ENCODE results near the gene PUM1.
"Not testable (repeated sequence)": the region's sequence is repeated elsewhere in the genome, so short reads cannot be mapped to it uniquely, and the experiment has no call there.

The PUM1 gene

GRCh38 chr1:30955448-30956015 lies 110.0 kb downstream of the PUM1 start:
- no peak for DNase-seq

GRCh38 chr1:30953685-30954084 lies 111.8 kb downstream of the PUM1 start:
- DNase-seq = no peak

GRCh38 chr1:30952098-30952497 lies 113.4 kb downstream of the PUM1 start:
- no peak for DNase-seq

GRCh38 chr1:30950700-30951099 lies 114.8 kb downstream of the PUM1 start:
- no peak for DNase-seq

GRCh38 chr1:30950053-30950452 lies 115.5 kb downstream of the PUM1 start:
- no peak for DNase-seq

GRCh38 chr1:30949487-30949838 lies 116.1 kb downstream of the PUM1 start:
- not testable (repeated sequence) for DNase-seq

GRCh38 chr1:30948813-30949486 lies 116.6 kb downstream of the PUM1 start:
- DNase-seq = not testable (repeated sequence)

- DNase-seq = no peak
Measured at GRCh38 chr1:30948278-30948677, 117.2 kb downstream of the PUM1 start.

GRCh38 chr1:30947212-30947611 lies 118.3 kb downstream of the PUM1 start:
- DNase-seq = no peak

GRCh38 chr1:30942326-30942963 lies 123.1 kb downstream of the PUM1 start:
- no peak for DNase-seq

- DNase-seq = no peak
Measured at GRCh38 chr1:30940541-30940940, 125.0 kb downstream of the PUM1 start.

GRCh38 chr1:30936541-30937171 lies 128.9 kb downstream of the PUM1 start:
- no peak for DNase-seq

GRCh38 chr1:30935758-30936157 lies 129.8 kb downstream of the PUM1 start:
- DNase-seq = not testable (repeated sequence)

- DNase-seq = no peak
Measured at GRCh38 chr1:30934613-30935012, 130.9 kb downstream of the PUM1 start.

GRCh38 chr1:30933874-30934252 lies 131.7 kb downstream of the PUM1 start:
- DNase-seq = no peak

- DNase-seq = no peak
Measured at GRCh38 chr1:30930631-30931173, 134.8 kb downstream of the PUM1 start.

GRCh38 chr1:30929944-30930525 lies 135.5 kb downstream of the PUM1 start:
- no peak for DNase-seq

GRCh38 chr1:30929135-30929889 lies 136.2 kb downstream of the PUM1 start:
- DNase-seq = peak; percentile 68

GRCh38 chr1:30928789-30929134 lies 136.8 kb downstream of the PUM1 start:
- no peak for DNase-seq

- no peak for DNase-seq
Measured at GRCh38 chr1:30928171-30928570, 137.3 kb downstream of the PUM1 start.

GRCh38 chr1:30927448-30927847 lies 138.1 kb downstream of the PUM1 start:
- no peak for DNase-seq

GRCh38 chr1:30923597-30923996 lies 141.9 kb downstream of the PUM1 start:
- DNase-seq = no peak

GRCh38 chr1:30920827-30921226 lies 144.7 kb downstream of the PUM1 start:
- no peak for DNase-seq

Measured in NK-92 treated with Interleukin-12 subunit alpha and Interleukin-12 subunit beta, amount 100 ng/mL, for 24 hours (cell line).